Suprapubic skin (tissue), 4 donors: ENCODE measurements around the gene PFKFB3.

Experiments used
- CTCF ChIP-seq, 2 donors: fragments of 200-600 bp in 1 of 2; fragments of 450-650 bp in 1 of 2; sonication (generic) in 1 of 2; IDR thresholded peaks; one replicate each; pipeline ENCODE4 v1.5.1; 2016 to 2019; ENCODE audit warnings: antibody characterized with exemption in 2 of 2, mild to moderate bottlenecking in 1 of 2, moderate library complexity in 1 of 2
- POLR2A ChIP-seq, 2 donors: fragments of 450-650 bp; IDR thresholded peaks; one replicate each; pipeline ENCODE4 v1.6.1; 2017; ENCODE audit warnings: antibody characterized with exemption in 2 of 2, mild to moderate bottlenecking in 2 of 2, moderate library complexity in 2 of 2
- POLR2AphosphoS5 ChIP-seq, 3 donors: sonication (generic); formaldehyde crosslinking; IDR thresholded peaks; one replicate each; pipeline ENCODE4 v1.6.1; 2017; ENCODE audit warnings: antibody characterized with exemption in 3 of 3

DNA sequence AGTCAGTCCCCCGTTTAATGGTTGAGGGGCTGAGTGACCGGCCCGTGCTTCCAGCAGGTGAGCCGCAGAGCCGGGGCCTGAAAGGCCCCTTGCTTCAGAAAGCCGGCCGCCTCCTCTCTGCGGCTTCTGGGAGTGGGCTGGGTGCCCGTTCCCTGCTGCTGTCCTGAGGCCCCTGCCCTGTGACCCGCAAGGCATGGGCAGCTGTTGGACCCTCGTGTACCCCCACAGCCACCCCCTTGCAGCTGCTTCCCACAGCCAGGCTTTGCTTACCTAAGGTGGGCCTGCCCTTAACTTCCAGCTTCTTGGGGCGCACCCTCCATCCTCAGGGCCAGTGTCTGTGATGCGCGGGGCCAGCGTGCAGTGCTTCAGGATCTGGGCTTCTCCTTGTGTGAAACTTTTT is 26.6 kb downstream of the PFKFB3 start:
- TF ChIP-seq CTCF (IDR thresholded peaks at IDR 0.05) = no peak
- TF ChIP-seq POLR2AphosphoS5 (IDR thresholded peaks at IDR 0.05) = no peak
- TF ChIP-seq POLR2A (IDR thresholded peaks at IDR 0.05) = no peak
